SJSA1 (cell line): ENCODE data around the gene MLPH. TPM values are rescaled to one million over a fixed set of nuclear protein-coding genes. Genes with fewer than 3 reads are reported as not detected.

Experiments
- DNase-seq, 2 experiments: peaks; one replicate each; pipeline ENCODE4 v3.0.0-alpha.2; 2015 to 2020; ENCODE audit warnings: low spot score in 2 of 2, low read depth in 1 of 2
- H3K27ac ChIP-seq: fragments of 250-450 bp; sonication (Bioruptor Pico); 2 replicates; pipeline ENCODE4 v1.5.1; 2020; ENCODE audit warnings: mild to moderate bottlenecking, moderate library complexity
- H3K27me3 ChIP-seq: fragments of 250-450 bp; sonication (Bioruptor Pico); replicated peaks from 2 replicates; pipeline ENCODE4 v1.5.1; 2020; ENCODE audit warnings: mild to moderate bottlenecking, moderate library complexity
- H3K36me3 ChIP-seq: fragments of 250-450 bp; sonication (Bioruptor Pico); 2 replicates; pipeline ENCODE4 v1.5.1; 2020; ENCODE audit warnings: mild to moderate bottlenecking
- H3K4me1 ChIP-seq: fragments of 250-450 bp; sonication (Bioruptor Pico); replicated peaks from 2 replicates; pipeline ENCODE4 v1.6.1; 2021; ENCODE audit warnings: mild to moderate bottlenecking
- H3K4me3 ChIP-seq: fragments of 250-450 bp; sonication (Bioruptor Pico); 2 replicates; pipeline ENCODE4 v1.5.1; 2020; ENCODE audit warnings: mild to moderate bottlenecking
- H3K9me3 ChIP-seq: fragments of 250-450 bp; sonication (Bioruptor Pico); replicated peaks from 2 replicates; pipeline ENCODE4 v1.5.1; 2020; ENCODE audit warnings: mild to moderate bottlenecking
- total RNA-seq: library from RNA; depleted of rRNA; stranded (reverse); fragments of >200 nt; shearing (Covaris generic); gene quantifications from 2 replicates; pipeline ENCODE4 v1.2.3, GENCODE V29; 2014; rRNA removed

MLPH gene, protein sequence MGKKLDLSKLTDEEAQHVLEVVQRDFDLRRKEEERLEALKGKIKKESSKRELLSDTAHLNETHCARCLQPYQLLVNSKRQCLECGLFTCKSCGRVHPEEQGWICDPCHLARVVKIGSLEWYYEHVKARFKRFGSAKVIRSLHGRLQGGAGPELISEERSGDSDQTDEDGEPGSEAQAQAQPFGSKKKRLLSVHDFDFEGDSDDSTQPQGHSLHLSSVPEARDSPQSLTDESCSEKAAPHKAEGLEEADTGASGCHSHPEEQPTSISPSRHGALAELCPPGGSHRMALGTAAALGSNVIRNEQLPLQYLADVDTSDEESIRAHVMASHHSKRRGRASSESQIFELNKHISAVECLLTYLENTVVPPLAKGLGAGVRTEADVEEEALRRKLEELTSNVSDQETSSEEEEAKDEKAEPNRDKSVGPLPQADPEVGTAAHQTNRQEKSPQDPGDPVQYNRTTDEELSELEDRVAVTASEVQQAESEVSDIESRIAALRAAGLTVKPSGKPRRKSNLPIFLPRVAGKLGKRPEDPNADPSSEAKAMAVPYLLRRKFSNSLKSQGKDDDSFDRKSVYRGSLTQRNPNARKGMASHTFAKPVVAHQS
- total RNA-seq = 0.50 TPM in 1 of 2 replicates, not detected in the other

- Histone ChIP-seq H3K9me3 (peaks cover 9% of the 10 kb centered on the region), H3K27me3 (peaks cover 16% of the 10 kb centered on the region), H3K4me3 (peak within 1 kb of the TSS; percentile 29), H3K36me3 (no peaks in the 10 kb centered on the region), H3K4me1 (peaks cover 36% of the 10 kb centered on the region), H3K27ac (no peak within 1 kb of the TSS)
- no peak for DNase-seq
These were observed at the start of gene MLPH for GRCh38 chr2:237486819-237487448. MLPH (plus strand) TSS chr2:237487251; CDS start chr2:237493427, 6,176 bp downstream.

GRCh38 chr2:237437566-237437965 lies 49.5 kb upstream of the MLPH start:
- H3K36me3 ChIP-seq = no peaks in the 10 kb centered on the region
- no peak for DNase-seq
- H3K27me3 ChIP-seq = no peaks in the 10 kb centered on the region
- no peak overlapping the region for H3K4me3 ChIP-seq
- H3K4me1 ChIP-seq = peaks cover 56% of the 10 kb centered on the region
- H3K9me3 ChIP-seq = no peaks in the 10 kb centered on the region
- H3K27ac ChIP-seq = no peak overlapping the region

GRCh38 chr2:237438080-237438940 lies 48.7 kb upstream of the MLPH start:
- H3K9me3 ChIP-seq = no peaks in the 10 kb centered on the region
- no peaks in the 10 kb centered on the region for H3K36me3 ChIP-seq
- no peak overlapping the region for H3K4me3 ChIP-seq
- no peaks in the 10 kb centered on the region for H3K27me3 ChIP-seq
- H3K27ac ChIP-seq = no peak overlapping the region
- peaks cover 49% of the 10 kb centered on the region for H3K4me1 ChIP-seq
- DNase-seq = no peak

DNA sequence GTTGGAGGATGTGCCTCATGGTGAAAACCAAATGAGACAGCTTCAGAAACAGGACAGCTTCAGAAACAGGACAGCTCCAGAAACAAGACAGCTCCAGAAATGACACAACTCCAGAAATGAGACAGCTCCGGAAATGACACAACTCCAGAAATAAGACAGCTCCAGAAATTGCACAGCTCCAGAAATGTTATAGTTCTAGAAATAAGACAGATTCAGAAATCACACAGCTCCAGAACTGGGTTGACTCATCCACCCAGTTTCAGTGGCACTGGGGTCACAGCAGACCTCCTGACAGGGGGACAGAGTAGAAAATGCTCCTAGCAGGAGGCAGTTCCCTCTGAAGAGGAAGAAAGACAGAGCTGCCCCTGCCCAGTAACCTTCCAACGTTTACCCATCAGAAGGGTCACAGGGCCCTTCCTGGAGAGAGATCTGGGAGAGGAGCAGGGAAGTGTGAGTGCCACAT lies 46.2 kb upstream of the MLPH start:
- Histone ChIP-seq H3K27me3 (no peaks in the 10 kb centered on the region), H3K9me3 (no peaks in the 10 kb centered on the region), H3K27ac (no peak overlapping the region), H3K4me3 (no peak overlapping the region), H3K36me3 (no peaks in the 10 kb centered on the region), H3K4me1 (peaks cover 23% of the 10 kb centered on the region)
- no peak for DNase-seq

GRCh38 chr2:237441605-237442274 lies 45.3 kb upstream of the MLPH start:
- Histone ChIP-seq H3K27ac (no peak overlapping the region), H3K36me3 (no peaks in the 10 kb centered on the region), H3K4me1 (peaks cover 18% of the 10 kb centered on the region), H3K9me3 (no peaks in the 10 kb centered on the region), H3K27me3 (no peaks in the 10 kb centered on the region), H3K4me3 (no peak overlapping the region)
- DNase-seq = no peak

GRCh38 chr2:237444071-237444470 lies 43.0 kb upstream of the MLPH start:
- no peaks in the 10 kb centered on the region for H3K9me3 ChIP-seq
- H3K36me3 ChIP-seq = no peaks in the 10 kb centered on the region
- no peak for DNase-seq
- peaks cover 23% of the 10 kb centered on the region for H3K4me1 ChIP-seq
- H3K27me3 ChIP-seq = no peaks in the 10 kb centered on the region
- no peak overlapping the region for H3K27ac ChIP-seq
- no peak overlapping the region for H3K4me3 ChIP-seq

- no peak overlapping the region for H3K27ac ChIP-seq
- no peaks in the 10 kb centered on the region for H3K27me3 ChIP-seq
- peaks cover 30% of the 10 kb centered on the region for H3K4me1 ChIP-seq
- DNase-seq = no peak
- no peak overlapping the region for H3K4me3 ChIP-seq
- no peaks in the 10 kb centered on the region for H3K36me3 ChIP-seq
- no peaks in the 10 kb centered on the region for H3K9me3 ChIP-seq
These were observed 41.3 kb upstream of the MLPH start for GRCh38 chr2:237445611-237446337.

- Histone ChIP-seq H3K36me3 (no peaks in the 10 kb centered on the region), H3K27ac (no peak overlapping the region), H3K27me3 (no peaks in the 10 kb centered on the region), H3K4me1 (peaks cover 25% of the 10 kb centered on the region), H3K4me3 (no peak overlapping the region), H3K9me3 (no peaks in the 10 kb centered on the region)
- no peak for DNase-seq
These were observed 40.7 kb upstream of the MLPH start for GRCh38 chr2:237446338-237446665.

DNA sequence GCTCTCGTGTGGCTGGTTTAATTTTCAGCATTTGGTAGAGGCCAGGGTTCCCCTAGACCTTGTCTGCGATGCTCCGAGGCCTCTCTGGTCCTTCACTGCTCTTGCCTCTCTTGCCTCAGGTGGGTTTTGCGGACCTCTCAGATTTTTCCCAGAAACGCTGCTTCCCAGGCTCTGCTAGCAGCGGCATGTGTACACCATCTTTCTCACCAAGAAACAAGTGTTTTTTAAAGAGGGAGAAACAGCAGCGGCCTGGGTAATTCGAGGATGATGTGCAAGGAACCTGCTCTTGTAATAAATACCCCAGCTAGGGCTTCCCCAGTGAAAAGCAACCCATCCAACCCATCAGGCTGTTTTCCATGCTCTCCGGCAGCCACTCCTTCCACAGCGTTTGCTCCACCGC lies 39.6 kb upstream of the MLPH start:
- peaks cover 16% of the 10 kb centered on the region for H3K4me1 ChIP-seq
- DNase-seq = no peak
- no peaks in the 10 kb centered on the region for H3K36me3 ChIP-seq
- no peaks in the 10 kb centered on the region for H3K27me3 ChIP-seq
- no peaks in the 10 kb centered on the region for H3K9me3 ChIP-seq
- no peak overlapping the region for H3K27ac ChIP-seq
- H3K4me3 ChIP-seq = no peak overlapping the region

DNA sequence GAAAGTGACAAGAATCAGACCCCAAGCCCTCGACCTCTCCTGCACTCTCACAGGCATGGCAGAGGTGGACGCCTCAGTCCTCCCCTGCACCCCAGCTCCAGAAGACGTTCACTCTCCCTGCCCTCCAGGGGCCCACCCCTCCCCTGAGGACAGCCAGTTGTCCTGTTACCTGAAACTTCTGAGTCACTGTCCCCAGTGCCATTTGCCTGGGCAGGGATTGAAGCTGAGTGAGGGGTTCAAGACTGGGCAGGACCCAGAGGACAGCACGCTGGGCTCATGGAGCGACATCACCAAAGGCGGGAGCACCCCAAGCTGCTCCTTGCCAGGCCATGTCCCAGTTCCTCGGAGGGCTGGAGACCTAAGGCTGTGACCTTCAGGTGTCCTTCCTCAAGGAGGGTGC lies 38.9 kb upstream of the MLPH start:
- Histone ChIP-seq H3K27ac (no peak overlapping the region), H3K4me3 (no peak overlapping the region), H3K27me3 (no peaks in the 10 kb centered on the region), H3K36me3 (no peaks in the 10 kb centered on the region), H3K9me3 (no peaks in the 10 kb centered on the region), H3K4me1 (peaks cover 16% of the 10 kb centered on the region)
- DNase-seq = no peak

GRCh38 chr2:237448626-237449025 lies 38.4 kb upstream of the MLPH start:
- peaks cover 16% of the 10 kb centered on the region for H3K4me1 ChIP-seq
- H3K27ac ChIP-seq = no peak overlapping the region

DNA sequence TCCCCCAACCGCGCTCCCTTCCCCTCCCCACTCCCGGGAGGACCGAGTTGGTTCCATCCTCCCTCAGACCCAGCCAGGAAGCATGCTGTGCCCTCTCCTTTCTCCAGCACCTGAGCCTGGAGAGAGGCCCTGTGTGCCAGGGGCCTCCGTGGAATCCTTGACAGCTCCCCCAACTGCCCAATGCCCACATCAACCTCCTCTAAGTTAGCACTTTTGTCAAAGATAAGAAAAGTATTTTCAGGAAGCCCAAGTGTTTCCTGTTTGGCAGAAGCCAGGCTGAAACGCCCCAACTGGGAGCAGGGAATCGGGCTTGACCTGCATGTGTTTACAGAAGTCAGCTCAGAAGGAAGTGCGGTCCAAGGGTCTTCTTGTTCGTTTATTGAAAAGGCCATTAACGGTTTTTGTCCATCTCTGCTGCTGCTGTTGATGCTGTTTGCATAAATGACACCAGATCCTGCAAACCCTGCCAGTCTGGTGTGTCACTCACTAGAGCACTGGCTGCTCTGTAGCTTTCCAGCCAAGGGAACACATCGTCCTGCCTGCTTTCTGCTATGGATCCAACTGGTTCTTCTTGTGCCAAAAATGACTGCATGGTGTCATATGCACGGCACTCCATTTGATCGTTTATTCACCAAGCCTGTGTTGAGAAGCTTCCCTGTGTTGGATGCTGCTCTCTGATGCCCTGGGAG lies 37.7 kb upstream of the MLPH start:
- Histone ChIP-seq H3K27ac (no peak overlapping the region), H3K27me3 (no peaks in the 10 kb centered on the region), H3K4me1 (peaks cover 16% of the 10 kb centered on the region), H3K9me3 (no peaks in the 10 kb centered on the region), H3K4me3 (no peak overlapping the region), H3K36me3 (no peaks in the 10 kb centered on the region)
- no peak for DNase-seq

More at GRCh38 chr2:237448626-237449025, 38.4 kb upstream of the MLPH start:
- no peak for DNase-seq
- Histone ChIP-seq H3K27me3 (no peaks in the 10 kb centered on the region), H3K4me3 (no peak overlapping the region), H3K9me3 (no peaks in the 10 kb centered on the region), H3K36me3 (no peaks in the 10 kb centered on the region)
